K562 (cell line): ENCODE data around the gene RASSF3. TPM values are rescaled to one million over a fixed set of nuclear protein-coding genes. Genes with fewer than 3 reads are reported as not detected.

Experiments used
- ATF7 ChIP-seq: fragments of 450-650 bp; IDR thresholded peaks from 2 replicates; pipeline ENCODE4 v1.7.1; 2014; ENCODE audit warnings: mild to moderate bottlenecking, moderate library complexity
- CHD1 ChIP-seq: fragments of 200-600 bp; sonication (generic); IDR thresholded peaks from one replicate; pipeline ENCODE4 v1.6.1; 2012; ENCODE audit warnings: mild to moderate bottlenecking, moderate library complexity, low read length, inconsistent platforms
- DDX20 ChIP-seq: fragments of 450-650 bp; IDR thresholded peaks from 2 replicates; pipeline ENCODE4 v1.6.1; 2016; ENCODE audit warnings: missing genetic modification characterization, low read depth, mild to moderate bottlenecking, missing compliant biosample characterization, moderate library complexity
- E2F1 ChIP-seq: sonication (generic); formaldehyde crosslinking; IDR thresholded peaks from 2 replicates; pipeline ENCODE4 v1.8.1; 2023; ENCODE audit warnings: mild to moderate bottlenecking, missing genetic modification reagents, moderate library complexity
- EGR1 ChIP-seq: fragments of 450-650 bp; conservative IDR thresholded peaks from 2 replicates; pipeline ENCODE4 v1.6.1; 2017; ENCODE audit warnings: mild to moderate bottlenecking
- ETS1 ChIP-seq: conservative IDR thresholded peaks from 2 replicates; pipeline ENCODE4 v1.6.1; 2011; ENCODE audit warnings: low read depth, mild to moderate bottlenecking, low read length; ENCODE audit not compliant: control insufficient read depth
- ETV5 ChIP-seq: sonication (generic); formaldehyde crosslinking; IDR thresholded peaks from 2 replicates; pipeline ENCODE4 v1.4.0; 2020; ENCODE audit warnings: low read depth, mild to moderate bottlenecking, missing genetic modification reagents
- MBD1 ChIP-seq: fragments of 250-450 bp; sonication (Bioruptor Pico); IDR thresholded peaks from 2 replicates; pipeline ENCODE4 v1.8.0; 2022; ENCODE audit warnings: inconsistent platforms
- MXI1 ChIP-seq: IDR thresholded peaks from 2 replicates; pipeline ENCODE4 v1.6.1; 2011; ENCODE audit warnings: low read depth, mild to moderate bottlenecking, improper control_type of control experiment, low read length
- PHF20 ChIP-seq: fragments of 450-650 bp; IDR thresholded peaks from 2 replicates; pipeline ENCODE4 v1.6.1; 2018; ENCODE audit not compliant: partially characterized antibody
- POLR2A ChIP-seq: fragments of 450-650 bp; conservative IDR thresholded peaks from 2 replicates; pipeline ENCODE4 v1.6.1; 2016
- POLR2AphosphoS5 ChIP-seq: IDR thresholded peaks from 2 replicates; pipeline ENCODE4 v1.6.1; 2011; ENCODE audit warnings: mild to moderate bottlenecking, low read depth, low read length, moderate library complexity; ENCODE audit not compliant: control insufficient read depth, insufficient read depth
- PTTG1 ChIP-seq: fragments of 450-650 bp; IDR thresholded peaks from 2 replicates; pipeline ENCODE4 v1.6.1; 2016; ENCODE audit warnings: low read depth, mild to moderate bottlenecking, missing genetic modification characterization, missing compliant biosample characterization
- SIN3B ChIP-seq: fragments of 450-650 bp; IDR thresholded peaks from 2 replicates; pipeline ENCODE4 v1.6.1; 2017; ENCODE audit warnings: low read depth, mild to moderate bottlenecking, moderate library complexity
- TAF7 ChIP-seq: fragments of 450-650 bp; IDR thresholded peaks from 2 replicates; pipeline ENCODE4 v1.6.1; 2016; ENCODE audit warnings: missing genetic modification characterization, missing compliant biosample characterization
- ZNF507 ChIP-seq: conservative IDR thresholded peaks from 2 replicates; pipeline ENCODE4 v1.6.1; 2017; ENCODE audit warnings: missing genetic modification characterization, missing compliant biosample characterization
- ZNF561 ChIP-seq: fragments of 450-650 bp; formaldehyde crosslinking; conservative IDR thresholded peaks from 2 replicates; pipeline ENCODE4 v1.4.0; 2020; ENCODE audit warnings: mild to moderate bottlenecking, moderate library complexity
- ZNF644 ChIP-seq: fragments of 200-800 bp; sonication (Bioruptor generic); IDR thresholded peaks from 2 replicates; pipeline ENCODE4 v1.6.1; 2016; ENCODE audit warnings: low read depth, missing genetic modification characterization, missing compliant biosample characterization
- ZNF695 ChIP-seq: fragments of 450-650 bp; formaldehyde crosslinking; IDR thresholded peaks from 2 replicates; pipeline ENCODE4 v1.4.0; 2020; ENCODE audit warnings: mild to moderate bottlenecking, moderate library complexity
- ZNF707 ChIP-seq: fragments of 250-450 bp; sonication (Bioruptor Pico); conservative IDR thresholded peaks from 2 replicates; pipeline ENCODE4 v1.8.0; 2022; ENCODE audit warnings: inconsistent platforms, mild to moderate bottlenecking, moderate library complexity
- ZNF75A ChIP-seq: fragments of 450-650 bp; formaldehyde crosslinking; IDR thresholded peaks from 2 replicates; pipeline ENCODE4 v1.4.0; 2020; ENCODE audit warnings: mild to moderate bottlenecking
- polyA plus RNA-seq, 8 experiments: library from polyadenylated mRNA; depleted of rRNA in 4 of 8; stranded (reverse) in 5 of 8; unstranded in 3 of 8; fragments of >200 nt; fragmentation: Nextera tagmentation in 2 of 8; fragmentation: Illumina TruSeq in 1 of 8; extraction: Ambion mirVana in 2 of 8; extraction: Trizol in 1 of 8; gene quantifications; 2 replicates each; pipeline versions ENCODE4 v1.2.1 to v1.2.3, GENCODE V29; 2011 to 2014; ENCODE audit warnings: inconsistent platforms in 1 of 8, missing spikeins in 1 of 8
- total RNA-seq, 7 experiments: library from RNA; depleted of rRNA in 6 of 7; stranded (reverse); fragments of >200 nt in 6 of 7; fragmentation: Illumina TruSeq in 2 of 7; extraction: Trizol in 2 of 7; gene quantifications; 2 replicates each; pipeline versions ENCODE4 v1.2.1 to v1.2.3, GENCODE V29; 2011 to 2021; ENCODE audit warnings: low replicate concordance in 1 of 7
- TF ChIP-seq, protein P1 (sequence below), 3 experiments: fragments of 200-800 bp in 1 of 3; fragments of 250-450 bp in 1 of 3; fragments of 450-650 bp in 1 of 3; sonication (Bioruptor Pico) in 1 of 3; sonication (Bioruptor generic) in 1 of 3; formaldehyde crosslinking in 1 of 3; IDR thresholded peaks; 2 replicates each; pipeline versions ENCODE4 v1.6.1 to v1.8.0; 2016 to 2022; ENCODE audit warnings: mild to moderate bottlenecking in 2 of 3, missing genetic modification characterization in 2 of 3, missing compliant biosample characterization in 1 of 3, moderate library complexity in 1 of 3

The RASSF3 gene
- total and polyA plus RNA-seq, 9 of the 15 experiments (the other 6 are each of a cell fraction or from before 2014, with no cell fraction given), result 3.7 to 39.2 (median 20.2) TPM

- TF ChIP-seq, protein P1, sequence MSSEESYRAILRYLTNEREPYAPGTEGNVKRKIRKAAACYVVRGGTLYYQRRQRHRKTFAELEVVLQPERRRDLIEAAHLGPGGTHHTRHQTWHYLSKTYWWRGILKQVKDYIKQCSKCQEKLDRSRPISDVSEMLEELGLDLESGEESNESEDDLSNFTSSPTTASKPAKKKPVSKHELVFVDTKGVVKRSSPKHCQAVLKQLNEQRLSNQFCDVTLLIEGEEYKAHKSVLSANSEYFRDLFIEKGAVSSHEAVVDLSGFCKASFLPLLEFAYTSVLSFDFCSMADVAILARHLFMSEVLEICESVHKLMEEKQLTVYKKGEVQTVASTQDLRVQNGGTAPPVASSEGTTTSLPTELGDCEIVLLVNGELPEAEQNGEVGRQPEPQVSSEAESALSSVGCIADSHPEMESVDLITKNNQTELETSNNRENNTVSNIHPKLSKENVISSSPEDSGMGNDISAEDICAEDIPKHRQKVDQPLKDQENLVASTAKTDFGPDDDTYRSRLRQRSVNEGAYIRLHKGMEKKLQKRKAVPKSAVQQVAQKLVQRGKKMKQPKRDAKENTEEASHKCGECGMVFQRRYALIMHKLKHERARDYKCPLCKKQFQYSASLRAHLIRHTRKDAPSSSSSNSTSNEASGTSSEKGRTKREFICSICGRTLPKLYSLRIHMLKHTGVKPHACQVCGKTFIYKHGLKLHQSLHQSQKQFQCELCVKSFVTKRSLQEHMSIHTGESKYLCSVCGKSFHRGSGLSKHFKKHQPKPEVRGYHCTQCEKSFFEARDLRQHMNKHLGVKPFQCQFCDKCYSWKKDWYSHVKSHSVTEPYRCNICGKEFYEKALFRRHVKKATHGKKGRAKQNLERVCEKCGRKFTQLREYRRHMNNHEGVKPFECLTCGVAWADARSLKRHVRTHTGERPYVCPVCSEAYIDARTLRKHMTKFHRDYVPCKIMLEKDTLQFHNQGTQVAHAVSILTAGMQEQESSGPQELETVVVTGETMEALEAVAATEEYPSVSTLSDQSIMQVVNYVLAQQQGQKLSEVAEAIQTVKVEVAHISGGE (CRISPR knock-in tag; IDR thresholded peaks at IDR 0.05), result peak in 1 of 3 experiments; percentile 83; a peak in 2 of 6 replicates
- TF ChIP-seq MXI1, result no peak
- no peak for TF ChIP-seq PTTG1 (tag)
- no peak for TF ChIP-seq ZNF707 (CRISPR knock-in tag)
- TF ChIP-seq SIN3B, result no peak
- no peak for TF ChIP-seq ZNF75A (CRISPR knock-in tag)
- TF ChIP-seq ATF7, result no peak
- TF ChIP-seq ETS1, result peak; percentile 52; the same call in 1 of the 2 replicates
- no peak for TF ChIP-seq E2F1 (CRISPR knock-in tag)
- TF ChIP-seq DDX20 (tag), result no peak
- no peak for TF ChIP-seq MBD1 (CRISPR knock-in tag)
- peak; percentile 59 for TF ChIP-seq POLR2AphosphoS5
- peak; percentile 61 for TF ChIP-seq POLR2A
- TF ChIP-seq ZNF507 (tag), result no peak
- TF ChIP-seq ETV5 (CRISPR knock-in tag), result no peak
- no peak for TF ChIP-seq ZNF561 (CRISPR knock-in tag)
- TF ChIP-seq CHD1, result no peak
- no peak for TF ChIP-seq ZNF644 (tag)
- TF ChIP-seq PHF20, result no peak
- no peak for TF ChIP-seq TAF7 (tag)
- TF ChIP-seq EGR1, result no peak
- no peak for TF ChIP-seq ZNF695 (CRISPR knock-in tag)
Observed at GRCh38 chr12:64610079-64610659, at the start of gene RASSF3 (continued).
